Mucosa of rectum (tissue), 2 donors: ENCODE measurements around the gene LARGE1.

Source experiments
- H3K27ac ChIP-seq, 2 donors: one replicate each; pipeline ENCODE4 v1.7.0; 2013; ENCODE audit warnings: inconsistent platforms in 2 of 2, low read depth in 2 of 2, low read length in 2 of 2
- H3K27me3 ChIP-seq, 2 donors: one replicate each; pipeline ENCODE4 v1.7.0; 2013; ENCODE audit warnings: low read length in 2 of 2; ENCODE audit not compliant: control insufficient read depth in 2 of 2, insufficient read depth in 2 of 2
- H3K36me3 ChIP-seq, 2 donors: one replicate each; pipeline ENCODE4 v1.7.0; 2013; ENCODE audit warnings: low read length in 2 of 2; ENCODE audit not compliant: control insufficient read depth in 2 of 2, insufficient read depth in 2 of 2
- H3K4me1 ChIP-seq, 2 donors: one replicate each; pipeline ENCODE4 v1.7.0; 2013; ENCODE audit warnings: low read length in 2 of 2, mild to moderate bottlenecking in 1 of 2; ENCODE audit not compliant: control insufficient read depth in 2 of 2, insufficient read depth in 2 of 2
- H3K4me3 ChIP-seq, 2 donors: one replicate each; pipeline ENCODE4 v1.7.0; 2013; ENCODE audit warnings: low read length in 2 of 2
- H3K9ac ChIP-seq, 2 donors: one replicate each; pipeline ENCODE4 v1.7.0; 2013; ENCODE audit warnings: low read length in 2 of 2, low read depth in 1 of 2, mild to moderate bottlenecking in 1 of 2
- H3K9me3 ChIP-seq, 2 donors: one replicate each; pipeline ENCODE4 v1.7.0; 2013; ENCODE audit warnings: low read length in 2 of 2; ENCODE audit not compliant: control insufficient read depth in 2 of 2
- donor health status: healthy.
- donor health status: Normal muscosa, but diverticular disease.

The LARGE1 gene

DNA sequence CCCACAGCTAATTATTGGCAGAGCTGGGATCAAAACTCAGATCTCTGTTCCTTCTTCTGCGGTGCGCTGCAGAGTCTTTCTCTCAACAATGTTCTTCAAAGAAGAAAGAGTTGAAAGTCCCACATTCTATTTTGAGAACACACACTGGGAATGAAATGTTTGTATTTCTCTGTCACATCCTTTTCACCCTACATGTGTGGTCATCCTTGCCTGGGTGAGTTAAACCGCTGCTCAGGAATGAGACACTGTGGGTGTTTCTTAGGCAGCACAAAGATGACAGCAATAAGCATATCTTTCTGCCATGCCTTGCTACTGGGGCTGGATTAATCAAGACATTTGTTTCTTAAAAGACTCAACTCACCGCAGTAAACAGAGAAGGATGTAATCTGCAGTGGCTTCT is 222.6 kb downstream of the LARGE1 start:
- Histone ChIP-seq H3K27ac (no peak overlapping the region), H3K9ac (no peak overlapping the region), H3K9me3 (no peaks in the 10 kb centered on the region), H3K36me3 (no peaks in the 10 kb centered on the region), H3K27me3 (no peaks in the 10 kb centered on the region), H3K4me3 (no peak overlapping the region), H3K4me1 (no peaks in the 10 kb centered on the region)

DNA sequence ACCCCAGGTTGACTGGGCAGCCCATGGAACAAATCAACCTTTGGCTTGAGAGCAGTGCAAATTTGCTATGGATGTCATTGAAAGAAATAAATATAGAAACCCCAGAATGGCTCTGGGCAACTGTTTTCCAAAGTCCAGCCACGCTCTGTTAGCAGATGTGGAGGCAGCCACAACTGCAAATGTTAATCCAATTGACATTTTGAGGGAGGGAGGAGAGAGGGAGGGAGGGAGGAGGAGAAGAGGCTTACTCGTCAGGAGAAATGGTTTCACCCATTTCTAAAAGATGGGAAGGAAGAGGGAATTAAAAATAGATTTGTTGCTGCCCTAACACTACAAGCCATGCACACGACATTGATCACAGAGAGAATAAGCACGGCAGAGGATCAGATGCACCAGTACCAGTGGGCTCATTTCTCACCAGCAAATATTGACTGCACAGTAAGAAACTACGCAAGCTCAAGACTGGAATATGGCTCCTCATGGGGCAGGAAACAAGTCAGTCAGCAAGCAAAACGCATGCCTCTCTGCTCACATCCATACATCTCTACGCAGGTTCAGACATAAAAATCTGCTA is 229.1 kb downstream of the LARGE1 start:
- no peaks in the 10 kb centered on the region for H3K9me3 ChIP-seq
- no peak overlapping the region for H3K27ac ChIP-seq
- H3K36me3 ChIP-seq, result no peaks in the 10 kb centered on the region
- H3K9ac ChIP-seq, result no peak overlapping the region
- no peaks in the 10 kb centered on the region for H3K27me3 ChIP-seq
- no peaks in the 10 kb centered on the region for H3K4me1 ChIP-seq
- H3K4me3 ChIP-seq, result no peak overlapping the region

DNA sequence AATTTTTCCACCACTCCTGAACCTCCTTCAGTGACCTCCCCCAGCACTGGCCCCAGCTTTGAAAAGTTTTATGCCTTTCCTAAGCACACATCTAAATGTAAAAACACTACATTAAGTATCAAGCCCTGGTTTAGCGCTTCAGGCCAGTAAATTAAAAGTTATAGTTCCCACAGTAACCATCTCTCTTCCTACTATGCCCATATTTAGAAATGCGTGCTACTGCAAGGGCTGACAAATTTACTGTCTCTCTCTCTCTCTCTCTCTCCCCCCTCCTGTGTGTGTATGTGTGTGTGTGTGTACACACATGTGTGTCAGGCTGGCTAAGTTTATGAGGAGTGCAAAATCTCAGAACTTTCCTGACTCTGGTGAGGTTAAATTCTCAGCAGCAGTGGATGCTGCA is 231.4 kb downstream of the LARGE1 start:
- Histone ChIP-seq H3K27me3 (no peaks in the 10 kb centered on the region), H3K9me3 (no peaks in the 10 kb centered on the region), H3K4me1 (no peaks in the 10 kb centered on the region), H3K27ac (no peak overlapping the region), H3K36me3 (no peaks in the 10 kb centered on the region), H3K4me3 (no peak overlapping the region), H3K9ac (no peak overlapping the region)

DNA sequence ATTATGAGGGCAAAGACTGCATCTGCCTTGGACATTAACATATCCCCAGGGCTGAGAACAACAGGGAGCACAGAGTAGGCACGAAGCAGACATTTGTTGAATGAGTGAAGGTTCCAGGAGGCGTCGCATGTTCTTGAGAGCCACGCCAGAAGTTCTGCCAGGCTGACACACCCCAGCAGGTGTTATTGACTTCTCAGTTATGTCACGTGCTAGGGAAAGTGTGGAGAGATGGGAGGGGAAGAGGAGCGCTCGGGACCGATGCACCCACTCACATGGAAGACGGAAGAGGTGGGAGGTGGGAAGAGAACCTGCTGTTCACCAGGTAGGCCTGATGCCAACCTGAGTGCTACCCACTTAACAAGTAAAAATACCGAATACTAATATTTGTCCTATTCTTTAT is 232.8 kb downstream of the LARGE1 start:
- no peak overlapping the region for H3K9ac ChIP-seq
- H3K9me3 ChIP-seq, result no peaks in the 10 kb centered on the region
- no peaks in the 10 kb centered on the region for H3K4me1 ChIP-seq
- no peaks in the 10 kb centered on the region for H3K27me3 ChIP-seq
- no peaks in the 10 kb centered on the region for H3K36me3 ChIP-seq
- no peak overlapping the region for H3K27ac ChIP-seq
- no peak overlapping the region for H3K4me3 ChIP-seq

DNA sequence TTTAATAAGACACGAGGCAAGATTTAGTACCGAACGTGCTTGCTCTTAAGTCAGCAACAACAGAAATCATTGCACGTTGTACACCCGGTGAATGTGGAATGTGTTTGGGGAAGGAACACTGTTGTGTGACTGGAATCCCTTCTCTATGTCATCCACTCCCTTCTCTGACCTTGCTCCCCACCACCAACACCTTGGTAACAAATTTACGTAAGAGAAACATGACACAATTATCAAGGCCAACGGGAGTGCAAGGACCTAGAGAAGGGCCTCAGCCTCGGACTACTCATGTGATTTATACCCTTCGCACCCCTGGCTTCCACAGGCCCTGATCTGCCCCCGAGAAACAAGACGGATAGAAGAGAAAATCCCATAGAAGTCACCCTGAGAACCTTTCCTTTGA is 236.2 kb downstream of the LARGE1 start:
- Histone ChIP-seq H3K27me3 (no peaks in the 10 kb centered on the region), H3K9me3 (no peaks in the 10 kb centered on the region), H3K36me3 (no peaks in the 10 kb centered on the region), H3K9ac (no peak overlapping the region), H3K4me1 (no peaks in the 10 kb centered on the region), H3K27ac (no peak overlapping the region), H3K4me3 (no peak overlapping the region)

DNA sequence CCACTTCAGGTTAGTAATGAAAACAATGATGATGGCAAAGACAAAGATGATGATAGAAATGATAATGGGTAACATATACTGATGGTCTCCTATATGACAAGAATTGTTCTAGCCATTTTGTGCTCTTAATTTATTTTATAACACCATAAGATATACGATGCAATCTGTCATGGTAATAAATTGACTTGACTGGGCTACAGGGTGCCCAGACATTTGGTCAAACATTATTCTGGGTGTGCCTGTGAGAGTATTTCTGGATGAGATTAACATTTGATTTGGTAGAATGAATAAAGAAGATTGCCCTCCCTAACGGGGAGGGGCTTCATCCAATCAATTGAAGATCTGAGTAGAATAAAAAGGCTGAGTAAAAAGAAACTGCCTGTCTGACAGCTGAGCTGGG is 237.3 kb downstream of the LARGE1 start:
- no peaks in the 10 kb centered on the region for H3K27me3 ChIP-seq

DNA sequence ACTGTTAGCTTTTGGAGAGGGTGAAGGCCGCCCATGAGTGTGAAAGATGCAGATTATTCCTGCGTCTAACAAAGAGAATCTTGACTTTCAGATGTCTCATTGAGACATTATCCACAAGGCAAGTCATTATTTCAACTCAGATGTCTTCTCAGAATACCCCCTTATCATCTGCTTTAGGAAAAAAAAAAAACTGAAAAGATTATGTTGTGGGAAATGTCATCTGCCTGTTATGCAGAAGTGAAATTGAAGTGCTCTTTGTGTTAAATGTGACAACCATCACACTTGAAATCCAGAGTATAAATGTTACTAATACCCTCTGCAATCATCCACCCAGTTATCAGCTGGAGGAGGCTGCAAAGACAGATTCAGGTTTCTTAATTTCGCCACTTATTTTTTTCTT is 239.6 kb downstream of the LARGE1 start:
- no peak overlapping the region for H3K9ac ChIP-seq

More for the DNA sequence above, 237.3 kb downstream of the LARGE1 start:
- H3K4me3 ChIP-seq, result no peak overlapping the region
- no peak overlapping the region for H3K9ac ChIP-seq
- no peaks in the 10 kb centered on the region for H3K36me3 ChIP-seq
- H3K27ac ChIP-seq, result no peak overlapping the region
- no peaks in the 10 kb centered on the region for H3K4me1 ChIP-seq
- H3K9me3 ChIP-seq, result no peaks in the 10 kb centered on the region

DNA sequence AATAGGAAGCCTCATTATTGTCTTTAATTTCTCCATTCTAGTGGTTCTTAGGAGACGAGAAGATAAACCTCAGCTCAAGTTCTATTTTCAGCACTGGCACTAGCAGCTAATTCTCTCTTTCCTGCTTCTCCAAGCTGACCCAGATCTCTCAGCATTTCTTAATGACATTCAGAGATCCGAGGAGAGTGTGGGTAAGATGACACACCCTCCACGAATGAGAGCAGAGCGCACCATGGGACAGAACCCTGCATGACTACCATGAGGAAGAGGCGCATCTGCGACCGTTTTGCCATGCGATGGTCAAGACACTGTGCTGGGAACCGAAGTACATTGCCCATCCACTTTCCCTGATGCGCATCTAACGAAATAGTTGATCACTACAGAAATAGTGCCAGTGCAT is 241.8 kb downstream of the LARGE1 start:
- Histone ChIP-seq H3K9ac (no peak overlapping the region), H3K9me3 (no peaks in the 10 kb centered on the region), H3K36me3 (no peaks in the 10 kb centered on the region), H3K27me3 (no peaks in the 10 kb centered on the region), H3K27ac (no peak overlapping the region), H3K4me1 (no peaks in the 10 kb centered on the region), H3K4me3 (no peak overlapping the region)

More for the DNA sequence above, 239.6 kb downstream of the LARGE1 start:
- Histone ChIP-seq H3K27me3 (no peaks in the 10 kb centered on the region), H3K36me3 (no peaks in the 10 kb centered on the region), H3K9me3 (no peaks in the 10 kb centered on the region), H3K4me3 (no peak overlapping the region), H3K4me1 (no peaks in the 10 kb centered on the region), H3K27ac (no peak overlapping the region)

DNA sequence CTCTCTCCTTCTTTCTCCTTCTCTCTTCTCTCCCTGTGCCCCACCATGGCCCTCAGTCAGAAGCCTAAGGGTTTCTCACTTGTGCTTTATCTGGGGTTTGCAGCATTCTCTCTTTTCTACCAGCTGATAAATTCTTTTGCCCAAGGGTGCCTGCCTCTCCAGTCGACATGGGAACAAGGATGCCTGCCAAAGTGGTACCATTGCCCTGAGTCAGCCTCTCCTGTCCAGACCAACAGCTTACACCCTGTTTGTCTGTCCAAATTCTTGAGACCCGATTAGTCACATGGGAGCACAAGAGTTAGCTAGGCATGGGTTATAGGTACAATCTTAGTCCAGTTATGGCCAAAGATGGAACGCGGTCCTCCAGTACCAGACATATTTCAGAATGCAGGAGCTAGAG is 242.7 kb downstream of the LARGE1 start:
- Histone ChIP-seq H3K4me1 (no peaks in the 10 kb centered on the region), H3K4me3 (no peak overlapping the region), H3K9ac (no peak overlapping the region), H3K36me3 (no peaks in the 10 kb centered on the region), H3K27ac (no peak overlapping the region), H3K27me3 (no peaks in the 10 kb centered on the region), H3K9me3 (no peaks in the 10 kb centered on the region)

DNA sequence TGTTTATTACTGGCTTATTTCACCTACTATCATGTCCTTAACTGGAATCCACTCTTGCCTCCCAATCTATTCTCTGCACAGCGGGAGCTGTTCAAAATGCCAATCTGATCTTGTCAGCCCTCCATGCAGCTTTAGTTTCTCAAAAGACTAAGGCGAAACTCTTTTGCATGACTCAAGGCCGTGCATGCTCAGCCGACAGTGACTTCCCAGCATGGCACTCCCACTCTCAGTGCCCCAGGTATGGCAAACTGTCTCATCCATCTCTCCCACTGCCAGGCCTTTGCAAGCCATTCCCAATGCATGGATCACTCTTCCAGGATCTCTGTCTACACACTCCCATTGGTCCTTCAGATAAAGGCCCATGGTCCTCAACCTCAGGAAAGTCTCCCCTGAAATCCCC is 245.9 kb downstream of the LARGE1 start:
- Histone ChIP-seq H3K27me3 (no peaks in the 10 kb centered on the region), H3K9me3 (no peaks in the 10 kb centered on the region), H3K36me3 (no peaks in the 10 kb centered on the region), H3K27ac (no peak overlapping the region), H3K4me3 (no peak overlapping the region), H3K9ac (no peak overlapping the region), H3K4me1 (no peaks in the 10 kb centered on the region)

DNA sequence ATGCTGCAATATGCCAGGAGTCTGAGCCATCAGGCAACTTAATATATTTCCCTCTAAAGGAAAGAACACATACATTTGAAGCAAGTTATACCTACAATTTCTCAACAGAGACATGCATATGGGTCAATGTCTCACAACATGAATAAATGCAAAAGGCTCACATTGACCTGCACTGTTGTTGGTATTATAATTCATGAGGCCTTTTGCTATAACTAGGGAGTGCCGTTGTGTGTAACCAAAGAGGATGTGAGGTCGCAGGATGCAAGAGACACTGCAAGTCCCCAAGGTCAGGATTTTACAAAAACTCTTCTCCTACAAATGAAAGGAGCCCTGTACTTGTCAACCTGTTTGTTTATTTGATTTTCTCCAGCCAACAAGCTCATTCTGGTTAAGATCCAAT is 250.5 kb downstream of the LARGE1 start:
- no peak overlapping the region for H3K9ac ChIP-seq
- H3K4me3 ChIP-seq, result no peak overlapping the region
- H3K27ac ChIP-seq, result no peak overlapping the region
- H3K9me3 ChIP-seq, result no peaks in the 10 kb centered on the region
- no peaks in the 10 kb centered on the region for H3K4me1 ChIP-seq
- no peaks in the 10 kb centered on the region for H3K27me3 ChIP-seq
- no peaks in the 10 kb centered on the region for H3K36me3 ChIP-seq
